Liver (tissue), 3 donors: ENCODE data around the gene RALB.

ENCODE experiments used
- CTCF ChIP-seq: fragments of 150-350 bp; IDR thresholded peaks from 2 replicates; pipeline ENCODE4 v1.5.1; 2017; ENCODE audit warnings: improper control_type of control experiment, low read depth, low read length; ENCODE audit not compliant: missing input control
- TAF1 ChIP-seq: conservative IDR thresholded peaks from 2 replicates; pipeline ENCODE4 v1.6.1; 2016; ENCODE audit warnings: antibody characterized with exemption, mild to moderate bottlenecking
- donor health status: healthy.
- donor health status: healthy.

GRCh38 chr2:120320318-120320851, 67.7 kb downstream of the RALB start:
- TF ChIP-seq CTCF, result no peak
- no peak for TF ChIP-seq TAF1
